Peyer's patch (tissue), 4 donors: ENCODE measurements around the gene YKT6.

Source experiments
- POLR2A ChIP-seq, 2 donors: fragments of 450-650 bp; IDR thresholded peaks; one replicate each; pipeline ENCODE4 v1.5.1; 2017; ENCODE audit warnings: antibody characterized with exemption in 2 of 2, mild to moderate bottlenecking in 2 of 2, moderate library complexity in 2 of 2
- TF ChIP-seq, protein P1 (sequence below), 6 experiments: fragments of 450-650 bp in 4 of 6; fragments of 200-600 bp in 2 of 6; sonication (generic) in 1 of 6; IDR thresholded peaks; one replicate each; pipeline ENCODE4 v1.5.1; 2017 to 2019; ENCODE audit warnings: antibody characterized with exemption in 6 of 6, mild to moderate bottlenecking in 3 of 6, moderate library complexity in 1 of 6

DNA sequence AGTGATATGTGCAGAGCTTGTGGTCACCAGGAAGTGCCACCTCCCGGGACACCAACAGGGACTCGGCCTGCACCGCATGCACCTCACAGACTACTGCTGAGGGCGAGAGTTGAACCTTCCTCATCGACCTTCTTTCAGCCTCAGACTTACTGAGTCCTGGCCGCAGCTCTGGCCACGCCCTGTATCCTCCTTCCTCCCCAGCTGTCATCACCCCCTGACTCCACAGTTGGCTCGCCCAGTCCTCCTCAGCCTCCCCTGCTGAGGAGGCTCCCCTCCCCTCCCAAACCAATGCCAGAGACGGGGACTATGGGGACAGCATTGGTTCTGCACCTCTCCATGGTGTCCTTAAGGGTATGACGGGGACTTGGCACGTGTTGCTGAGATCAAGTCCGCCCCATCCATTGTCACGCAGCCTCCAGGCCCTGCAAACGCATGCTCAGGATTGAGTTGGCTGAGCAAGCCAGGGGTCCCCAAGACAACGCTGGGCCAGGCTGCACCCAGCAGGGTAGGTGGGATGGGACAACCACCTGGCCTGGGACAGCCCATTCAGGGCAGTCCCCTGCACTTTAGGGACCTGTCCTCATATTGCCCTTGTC is 49.0 kb downstream of the YKT6 start:
- TF ChIP-seq, protein P1, sequence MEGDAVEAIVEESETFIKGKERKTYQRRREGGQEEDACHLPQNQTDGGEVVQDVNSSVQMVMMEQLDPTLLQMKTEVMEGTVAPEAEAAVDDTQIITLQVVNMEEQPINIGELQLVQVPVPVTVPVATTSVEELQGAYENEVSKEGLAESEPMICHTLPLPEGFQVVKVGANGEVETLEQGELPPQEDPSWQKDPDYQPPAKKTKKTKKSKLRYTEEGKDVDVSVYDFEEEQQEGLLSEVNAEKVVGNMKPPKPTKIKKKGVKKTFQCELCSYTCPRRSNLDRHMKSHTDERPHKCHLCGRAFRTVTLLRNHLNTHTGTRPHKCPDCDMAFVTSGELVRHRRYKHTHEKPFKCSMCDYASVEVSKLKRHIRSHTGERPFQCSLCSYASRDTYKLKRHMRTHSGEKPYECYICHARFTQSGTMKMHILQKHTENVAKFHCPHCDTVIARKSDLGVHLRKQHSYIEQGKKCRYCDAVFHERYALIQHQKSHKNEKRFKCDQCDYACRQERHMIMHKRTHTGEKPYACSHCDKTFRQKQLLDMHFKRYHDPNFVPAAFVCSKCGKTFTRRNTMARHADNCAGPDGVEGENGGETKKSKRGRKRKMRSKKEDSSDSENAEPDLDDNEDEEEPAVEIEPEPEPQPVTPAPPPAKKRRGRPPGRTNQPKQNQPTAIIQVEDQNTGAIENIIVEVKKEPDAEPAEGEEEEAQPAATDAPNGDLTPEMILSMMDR (IDR thresholded peaks at IDR 0.05), result no peak
- no peak for TF ChIP-seq POLR2A (IDR thresholded peaks at IDR 0.05)
